GM18526 (cell line): Measurements from ENCODE around the gene DDR2.

Source experiments
- POLR2A ChIP-seq: IDR thresholded peaks from 3 replicates; pipeline ENCODE4 v1.6.1; 2011; ENCODE audit not compliant: insufficient read length; ENCODE audit errors: extremely low read depth

The DDR2 gene

GRCh38 chr1:162699366-162699765, 67.1 kb downstream of the DDR2 start:
- TF ChIP-seq POLR2A: no peak

GRCh38 chr1:162700131-162700530, 67.9 kb downstream of the DDR2 start:
- TF ChIP-seq POLR2A: no peak

GRCh38 chr1:162701286-162701685, 69.0 kb downstream of the DDR2 start:
- TF ChIP-seq POLR2A: no peak

- TF ChIP-seq POLR2A: no peak
These were observed 70.4 kb downstream of the DDR2 start for GRCh38 chr1:162702628-162703027.

- TF ChIP-seq POLR2A: no peak
These were observed 71.4 kb downstream of the DDR2 start for GRCh38 chr1:162703708-162704107.

- TF ChIP-seq POLR2A: no peak
These were observed 72.6 kb downstream of the DDR2 start for GRCh38 chr1:162704673-162705424.

DNA sequence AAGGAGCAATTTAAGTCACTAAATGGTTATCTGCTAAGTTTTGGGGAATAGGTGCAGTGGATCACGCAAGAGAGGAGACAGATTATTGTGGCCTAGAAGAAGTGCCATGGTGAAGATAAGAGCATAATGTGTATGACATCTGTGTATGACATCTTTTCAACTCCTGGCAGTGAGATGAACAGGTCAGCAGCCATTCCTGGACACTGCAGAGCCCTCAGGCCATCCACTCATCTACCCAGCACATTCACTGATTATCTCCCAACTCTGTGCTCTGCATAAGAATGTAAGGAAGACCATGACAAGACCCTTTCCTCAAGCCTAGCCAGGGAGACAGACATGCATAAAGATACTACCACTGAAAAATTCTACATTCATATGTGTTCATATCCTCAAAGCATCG, 73.7 kb downstream of the DDR2 start:
- TF ChIP-seq POLR2A: no peak

DNA sequence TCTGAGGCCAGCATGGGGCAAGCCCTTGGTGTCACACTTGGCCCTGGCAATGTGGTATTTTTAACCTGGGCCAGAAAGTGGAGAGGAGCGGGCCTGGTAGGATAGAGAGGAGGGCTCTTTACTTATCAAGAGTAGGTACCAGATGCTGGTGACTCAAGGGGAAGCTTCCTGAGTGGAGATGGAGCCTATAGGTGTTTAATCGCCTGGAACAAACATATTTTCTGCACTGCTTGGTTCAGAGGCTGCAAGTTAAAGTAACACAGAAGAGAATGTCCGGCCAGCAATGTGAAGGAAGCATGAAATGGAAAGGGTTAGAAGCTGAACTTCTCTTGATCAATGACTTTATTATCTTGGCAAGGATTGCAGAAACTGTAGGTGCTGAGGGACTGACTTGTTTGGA, 74.3 kb downstream of the DDR2 start:
- no peak for TF ChIP-seq POLR2A

GRCh38 chr1:162708286-162708685, 76.0 kb downstream of the DDR2 start:
- no peak for TF ChIP-seq POLR2A

- no peak for TF ChIP-seq POLR2A
These were observed 77.0 kb downstream of the DDR2 start for GRCh38 chr1:162709132-162709860.

GRCh38 chr1:162709870-162710269, 77.6 kb downstream of the DDR2 start:
- TF ChIP-seq POLR2A: no peak

DNA sequence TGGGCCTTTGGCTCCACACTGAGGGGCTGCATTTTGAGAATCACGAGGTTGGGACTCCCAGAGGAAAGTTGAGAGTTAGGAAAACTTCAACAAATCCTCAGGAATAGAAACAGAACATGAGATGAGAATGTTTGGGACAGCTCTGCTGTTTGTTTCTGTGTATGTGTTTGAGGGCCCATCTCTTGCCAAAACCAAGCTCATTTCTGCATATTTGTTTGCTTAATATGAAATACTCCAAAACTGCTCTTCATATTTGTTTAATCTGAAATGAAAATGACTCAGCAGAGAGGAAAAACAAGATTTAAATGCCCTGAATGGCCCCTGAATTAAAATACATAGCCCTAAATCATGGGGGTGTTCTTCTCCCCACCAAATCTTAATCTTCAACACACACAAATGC, 78.1 kb downstream of the DDR2 start:
- TF ChIP-seq POLR2A: no peak

GRCh38 chr1:162710780-162711465, 78.7 kb downstream of the DDR2 start:
- no peak for TF ChIP-seq POLR2A

- no peak for TF ChIP-seq POLR2A
These were observed 80.2 kb downstream of the DDR2 start for GRCh38 chr1:162712317-162713029.

DNA sequence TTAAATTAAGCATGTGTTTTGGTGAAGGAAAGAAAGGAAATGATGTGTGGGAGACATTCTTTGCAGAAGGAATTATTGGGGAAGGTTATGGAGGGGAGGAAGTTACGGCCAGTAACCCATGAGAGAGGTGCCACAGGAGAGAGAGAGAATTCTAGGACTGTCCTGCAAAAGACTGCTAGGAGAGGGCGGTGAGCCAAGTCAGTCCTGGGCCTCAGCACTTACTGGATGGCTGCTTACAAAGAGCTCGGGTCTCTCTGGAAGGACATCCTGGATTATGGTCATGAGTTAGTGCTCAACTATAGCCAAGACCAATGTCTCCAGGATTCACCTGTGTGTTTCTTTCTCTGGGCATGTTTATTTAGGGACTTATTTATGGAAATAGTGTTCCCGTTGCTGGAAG, 83.9 kb downstream of the DDR2 start:
- no peak for TF ChIP-seq POLR2A
